ENCODE data around the gene PTOV1.

DNA sequence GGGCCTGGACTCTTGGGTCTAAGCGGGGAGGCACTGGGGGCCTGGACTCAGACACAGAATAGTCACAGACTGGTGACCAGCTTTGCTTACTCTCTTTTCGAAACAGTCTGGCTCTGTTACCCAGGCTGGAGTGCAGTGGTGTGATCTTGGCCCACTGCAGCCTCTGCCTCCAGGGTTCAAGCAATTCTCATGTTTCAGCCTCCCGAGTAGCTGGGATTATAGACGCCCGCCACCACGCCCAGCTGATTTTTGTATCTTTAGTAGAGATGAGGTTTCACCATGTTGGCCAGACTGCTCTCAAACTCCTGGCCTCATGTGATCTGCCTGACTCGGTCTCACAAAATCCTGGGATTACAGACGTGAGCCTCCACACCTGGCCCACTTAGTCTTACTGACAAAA, 21.8 kb upstream of the PTOV1 start:
- no peak for TF ChIP-seq POLR2A (IDR thresholded peaks at IDR 0.05)
- TF ChIP-seq, protein P1, sequence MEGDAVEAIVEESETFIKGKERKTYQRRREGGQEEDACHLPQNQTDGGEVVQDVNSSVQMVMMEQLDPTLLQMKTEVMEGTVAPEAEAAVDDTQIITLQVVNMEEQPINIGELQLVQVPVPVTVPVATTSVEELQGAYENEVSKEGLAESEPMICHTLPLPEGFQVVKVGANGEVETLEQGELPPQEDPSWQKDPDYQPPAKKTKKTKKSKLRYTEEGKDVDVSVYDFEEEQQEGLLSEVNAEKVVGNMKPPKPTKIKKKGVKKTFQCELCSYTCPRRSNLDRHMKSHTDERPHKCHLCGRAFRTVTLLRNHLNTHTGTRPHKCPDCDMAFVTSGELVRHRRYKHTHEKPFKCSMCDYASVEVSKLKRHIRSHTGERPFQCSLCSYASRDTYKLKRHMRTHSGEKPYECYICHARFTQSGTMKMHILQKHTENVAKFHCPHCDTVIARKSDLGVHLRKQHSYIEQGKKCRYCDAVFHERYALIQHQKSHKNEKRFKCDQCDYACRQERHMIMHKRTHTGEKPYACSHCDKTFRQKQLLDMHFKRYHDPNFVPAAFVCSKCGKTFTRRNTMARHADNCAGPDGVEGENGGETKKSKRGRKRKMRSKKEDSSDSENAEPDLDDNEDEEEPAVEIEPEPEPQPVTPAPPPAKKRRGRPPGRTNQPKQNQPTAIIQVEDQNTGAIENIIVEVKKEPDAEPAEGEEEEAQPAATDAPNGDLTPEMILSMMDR (IDR thresholded peaks at IDR 0.05): no peak
